H7 (cell line): ENCODE data around the gene PATJ. TPM values are rescaled to one million over a fixed set of nuclear protein-coding genes. Genes with fewer than 3 reads are reported as not detected.

ENCODE experiments used
- DNase-seq: peaks from one replicate; pipeline ENCODE4 v3.0.0; 2012
- H3K27me3 ChIP-seq: 2 replicates; pipeline ENCODE4 v1.6.0; 2011; ENCODE audit warnings: mild to moderate bottlenecking, low read length; ENCODE audit not compliant: control insufficient read depth, insufficient read depth
- H3K36me3 ChIP-seq: replicated peaks from 2 replicates; pipeline ENCODE4 v1.5.1; 2011; ENCODE audit warnings: low read length; ENCODE audit not compliant: control insufficient read depth, insufficient read depth
- H3K4me3 ChIP-seq: 2 replicates; pipeline ENCODE4 v1.5.1; 2011; ENCODE audit warnings: low read depth, mild to moderate bottlenecking, control low read depth, low read length, moderate library complexity; ENCODE audit not compliant: insufficient read depth
- total RNA-seq: library from RNA; depleted of rRNA; stranded (reverse); fragments of >200 nt; shearing (Covaris generic); gene quantifications from 2 replicates; pipeline ENCODE4 v1.2.3, GENCODE V29; 2014

Gene PATJ
- total RNA-seq, 1 experiment from 2014 or later = 15.8 TPM

GRCh38 chr1:62012836-62013235, 270.6 kb downstream of the PATJ start:
- no peak for DNase-seq
- Histone ChIP-seq H3K27me3 (no peaks in the 10 kb centered on the region), H3K36me3 (no peaks in the 10 kb centered on the region), H3K4me3 (no peak overlapping the region)

GRCh38 chr1:62013264-62013663, 271.0 kb downstream of the PATJ start:
- H3K27me3 ChIP-seq = no peaks in the 10 kb centered on the region
- DNase-seq = no peak
- H3K4me3 ChIP-seq = no peak overlapping the region
- H3K36me3 ChIP-seq = no peaks in the 10 kb centered on the region

- Histone ChIP-seq H3K4me3 (no peak overlapping the region), H3K36me3 (no peaks in the 10 kb centered on the region), H3K27me3 (no peaks in the 10 kb centered on the region)
- DNase-seq = no peak
Observed at GRCh38 chr1:62022382-62022983, 280.2 kb downstream of the PATJ start.

- H3K27me3 ChIP-seq = no peaks in the 10 kb centered on the region
- no peak overlapping the region for H3K4me3 ChIP-seq
- no peak for DNase-seq
- no peaks in the 10 kb centered on the region for H3K36me3 ChIP-seq
Observed at GRCh38 chr1:62024690-62025089, 282.4 kb downstream of the PATJ start.

GRCh38 chr1:62025154-62025553, 282.9 kb downstream of the PATJ start:
- H3K27me3 ChIP-seq = no peaks in the 10 kb centered on the region
- no peak for DNase-seq
- no peaks in the 10 kb centered on the region for H3K36me3 ChIP-seq
- no peak overlapping the region for H3K4me3 ChIP-seq

- no peak overlapping the region for H3K4me3 ChIP-seq
- H3K27me3 ChIP-seq = no peaks in the 10 kb centered on the region
- no peaks in the 10 kb centered on the region for H3K36me3 ChIP-seq
- no peak for DNase-seq
Observed at GRCh38 chr1:62025892-62026291, 283.6 kb downstream of the PATJ start.

- DNase-seq = no peak
- no peaks in the 10 kb centered on the region for H3K27me3 ChIP-seq
- no peaks in the 10 kb centered on the region for H3K36me3 ChIP-seq
- no peak overlapping the region for H3K4me3 ChIP-seq
Observed at GRCh38 chr1:62029704-62030103, 287.4 kb downstream of the PATJ start.

GRCh38 chr1:62034790-62035189, 292.5 kb downstream of the PATJ start:
- Histone ChIP-seq H3K36me3 (no peaks in the 10 kb centered on the region), H3K27me3 (no peaks in the 10 kb centered on the region), H3K4me3 (no peak overlapping the region)
- DNase-seq = no peak

- no peak for DNase-seq
- Histone ChIP-seq H3K4me3 (no peak overlapping the region), H3K36me3 (no peaks in the 10 kb centered on the region), H3K27me3 (no peaks in the 10 kb centered on the region)
Observed at GRCh38 chr1:62037274-62037673, 295.0 kb downstream of the PATJ start.

GRCh38 chr1:62038594-62039284, 296.5 kb downstream of the PATJ start:
- no peak overlapping the region for H3K4me3 ChIP-seq
- no peaks in the 10 kb centered on the region for H3K36me3 ChIP-seq
- H3K27me3 ChIP-seq = no peaks in the 10 kb centered on the region
- DNase-seq = no peak

- DNase-seq = no peak
- no peaks in the 10 kb centered on the region for H3K36me3 ChIP-seq
- no peak overlapping the region for H3K4me3 ChIP-seq
- no peaks in the 10 kb centered on the region for H3K27me3 ChIP-seq
Observed at GRCh38 chr1:62040450-62040849, 298.2 kb downstream of the PATJ start.

- no peaks in the 10 kb centered on the region for H3K36me3 ChIP-seq
- DNase-seq = no peak
- no peak overlapping the region for H3K4me3 ChIP-seq
- H3K27me3 ChIP-seq = no peaks in the 10 kb centered on the region
Observed at GRCh38 chr1:62040973-62041372, 298.7 kb downstream of the PATJ start.

- H3K36me3 ChIP-seq = no peaks in the 10 kb centered on the region
- no peaks in the 10 kb centered on the region for H3K27me3 ChIP-seq
- H3K4me3 ChIP-seq = no peak overlapping the region
- DNase-seq = no peak
Observed at GRCh38 chr1:62043154-62043553, 300.9 kb downstream of the PATJ start.

- Histone ChIP-seq H3K27me3 (no peaks in the 10 kb centered on the region), H3K4me3 (no peak overlapping the region), H3K36me3 (no peaks in the 10 kb centered on the region)
- no peak for DNase-seq
Observed at GRCh38 chr1:62045574-62045973, 303.3 kb downstream of the PATJ start.

- Histone ChIP-seq H3K36me3 (no peaks in the 10 kb centered on the region), H3K27me3 (no peaks in the 10 kb centered on the region), H3K4me3 (no peak overlapping the region)
- no peak for DNase-seq
Observed at GRCh38 chr1:62046927-62047326, 304.6 kb downstream of the PATJ start.
